Activated B cell treated with CpG ODN at 0.5 μM for 24 hours (primary cell): ENCODE measurements around the gene FARSA. TPM values are rescaled to one million over a fixed set of nuclear protein-coding genes. Genes with fewer than 3 reads are reported as not detected.
"Not testable (repeated sequence)": the region's sequence is repeated elsewhere in the genome, so short reads cannot be mapped to it uniquely, and the experiment has no call there.

Source experiments
- ATAC-seq: fragments of 200-7000 bp; cut with Tn5 transposase; one replicate; pipeline ENCODE4 v1.10.0; 2021; ENCODE audit warnings: low read depth, mild to moderate bottlenecking, moderate library complexity
- CTCF ChIA-PET: fragments of 350-600 bp; sonication (Branson Sonifier 250); formaldehyde crosslinking; loops from one replicate; lab custom pipeline; 2021; ENCODE audit warnings: antibody characterized with exemption; lab: Charles Lee
- POLR2A ChIA-PET: fragments of 350-600 bp; sonication (Branson Sonifier 250); formaldehyde crosslinking; loops from one replicate; lab custom pipeline; 2021; ENCODE audit warnings: antibody characterized with exemption; lab: Charles Lee
- DNase-seq: peaks from one replicate; pipeline ENCODE4 v3.0.0; 2022
- H3K27ac Mint-ChIP-seq: one replicate; pipeline ENCODE4 v1.8.0; 2020; ENCODE audit warnings: mixed read lengths
- H3K27me3 Mint-ChIP-seq: one replicate; pipeline ENCODE4 v1.8.0; 2021; ENCODE audit warnings: mixed read lengths
- H3K36me3 Mint-ChIP-seq: one replicate; pipeline ENCODE4 v1.8.0; 2021; ENCODE audit warnings: low read depth, mixed read lengths
- H3K4me1 Mint-ChIP-seq: one replicate; pipeline ENCODE4 v1.8.0; 2021; ENCODE audit warnings: mixed read lengths
- H3K4me3 Mint-ChIP-seq: one replicate; pipeline ENCODE4 v1.8.0; 2020; ENCODE audit warnings: mild to moderate bottlenecking, mixed read lengths
- H3K9me3 Mint-ChIP-seq: one replicate; pipeline ENCODE4 v1.8.0; 2020; ENCODE audit warnings: mixed read lengths
- intact Hi-C: fragments of 100-400 bp; cut with micrococcal nuclease; formaldehyde crosslinking; loops from one replicate; pipeline ENCODE4 v1.15.1; 2024
- total RNA-seq: library from RNA; stranded (reverse); gene quantifications from 2 replicates; pipeline ENCODE4 v1.2.3, GENCODE V29; 2022
- TF ChIP-seq, protein P1 (sequence below): fragments of 200-600 bp; IDR thresholded peaks from one replicate; pipeline ENCODE4 v1.8.0; 2022; ENCODE audit warnings: antibody characterized with exemption, mild to moderate bottlenecking

FARSA gene
- total RNA-seq, 1 donor from 2014 or later = 76.1 TPM

DNA sequence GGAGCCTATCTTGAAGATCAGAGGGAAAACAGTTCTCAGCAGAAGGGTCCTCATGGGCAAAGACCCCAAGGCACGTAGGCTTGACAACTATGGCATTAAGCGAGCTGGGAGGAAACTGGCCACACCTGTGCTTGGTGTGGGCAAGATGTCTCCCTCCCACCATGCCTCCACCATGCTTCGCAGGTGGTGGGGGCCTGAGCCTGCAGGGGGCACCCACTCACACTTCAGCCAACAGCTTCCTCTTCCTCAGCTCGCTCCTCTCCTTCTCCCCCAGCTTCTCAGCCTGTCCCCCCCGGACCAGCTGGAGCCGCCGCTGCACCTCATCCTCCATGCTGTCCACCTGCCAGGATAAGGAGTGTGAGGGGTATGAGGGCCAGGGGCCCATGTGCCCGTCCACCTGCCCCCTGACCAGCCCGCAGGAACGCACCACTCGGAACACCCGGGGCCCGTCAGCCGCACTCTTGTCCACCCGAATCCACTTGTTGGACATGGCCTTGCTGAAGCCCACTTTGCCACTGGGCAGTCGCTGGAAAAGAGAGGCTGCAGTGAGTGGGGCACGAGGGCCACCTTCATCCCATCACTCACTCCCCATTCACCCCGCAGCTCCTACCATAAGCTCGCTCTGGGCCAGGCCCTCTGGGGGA is 3.4 kb downstream of the FARSA start:
- H3K36me3 Mint-ChIP-seq = peaks cover 53% of the 10 kb centered on the region
- H3K9me3 Mint-ChIP-seq = no peaks in the 10 kb centered on the region
- ATAC-seq (no peak), DNase-seq (no peak)
- ChIA-PET CTCF (interaction anchor here (1.2 kb wide), 1 partner anchor 35 kb away, joined by 5 read pairs; no protein-coding TSS in a partner anchor), POLR2A (interaction anchor here (2.4 kb wide), 1 partner anchor 11 kb away, joined by 10 read pairs; the partner anchor contains the start of gene SYCE2)
- no peak overlapping the region for H3K4me3 Mint-ChIP-seq
- peaks cover 24% of the 10 kb centered on the region for H3K4me1 Mint-ChIP-seq
- H3K27me3 Mint-ChIP-seq = no peaks in the 10 kb centered on the region
- H3K27ac Mint-ChIP-seq = no peak overlapping the region
- TF ChIP-seq, protein P1, sequence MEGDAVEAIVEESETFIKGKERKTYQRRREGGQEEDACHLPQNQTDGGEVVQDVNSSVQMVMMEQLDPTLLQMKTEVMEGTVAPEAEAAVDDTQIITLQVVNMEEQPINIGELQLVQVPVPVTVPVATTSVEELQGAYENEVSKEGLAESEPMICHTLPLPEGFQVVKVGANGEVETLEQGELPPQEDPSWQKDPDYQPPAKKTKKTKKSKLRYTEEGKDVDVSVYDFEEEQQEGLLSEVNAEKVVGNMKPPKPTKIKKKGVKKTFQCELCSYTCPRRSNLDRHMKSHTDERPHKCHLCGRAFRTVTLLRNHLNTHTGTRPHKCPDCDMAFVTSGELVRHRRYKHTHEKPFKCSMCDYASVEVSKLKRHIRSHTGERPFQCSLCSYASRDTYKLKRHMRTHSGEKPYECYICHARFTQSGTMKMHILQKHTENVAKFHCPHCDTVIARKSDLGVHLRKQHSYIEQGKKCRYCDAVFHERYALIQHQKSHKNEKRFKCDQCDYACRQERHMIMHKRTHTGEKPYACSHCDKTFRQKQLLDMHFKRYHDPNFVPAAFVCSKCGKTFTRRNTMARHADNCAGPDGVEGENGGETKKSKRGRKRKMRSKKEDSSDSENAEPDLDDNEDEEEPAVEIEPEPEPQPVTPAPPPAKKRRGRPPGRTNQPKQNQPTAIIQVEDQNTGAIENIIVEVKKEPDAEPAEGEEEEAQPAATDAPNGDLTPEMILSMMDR = no peak
- intact Hi-C loops = no loop called here

DNA sequence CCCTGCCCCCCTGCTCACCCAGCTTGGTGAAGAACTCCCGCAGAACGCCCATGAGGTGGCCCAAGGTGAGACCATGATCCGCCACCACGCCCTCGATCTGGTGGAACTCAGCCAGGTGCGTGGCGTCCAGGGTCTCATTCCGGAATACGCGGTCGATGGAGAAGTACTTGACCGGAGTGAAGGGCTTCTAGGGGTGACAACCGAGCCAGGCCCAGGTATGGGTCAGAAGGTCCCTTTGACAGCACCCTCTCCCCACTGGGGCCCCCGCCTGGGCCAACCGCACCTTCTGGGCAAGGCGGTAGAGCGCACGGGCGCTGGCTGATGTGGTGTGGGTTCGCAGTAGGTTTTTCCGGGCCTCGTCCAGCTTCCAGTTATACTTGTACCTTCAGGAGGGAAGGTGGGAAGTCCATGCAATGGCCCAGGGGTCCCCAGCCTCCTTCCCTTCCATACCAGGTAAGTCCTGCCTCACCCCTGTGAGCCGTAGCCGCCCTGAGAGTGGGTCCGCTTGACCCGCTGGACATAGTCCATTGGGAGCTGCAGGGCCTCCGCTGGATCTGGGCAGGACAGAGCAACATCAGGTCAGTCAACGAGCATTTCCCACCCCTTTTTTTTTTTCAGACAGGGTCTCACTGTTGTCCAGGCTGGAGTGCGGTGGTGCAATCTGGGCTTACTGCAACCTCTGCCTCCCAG is 8.7 kb downstream of the FARSA start:
- no peaks in the 10 kb centered on the region for H3K27me3 Mint-ChIP-seq
- TF ChIP-seq, protein P1 = no peak
- H3K36me3 Mint-ChIP-seq = peaks cover 62% of the 10 kb centered on the region
- H3K4me3 Mint-ChIP-seq = no peak overlapping the region
- peaks cover 2% of the 10 kb centered on the region for H3K4me1 Mint-ChIP-seq
- H3K27ac Mint-ChIP-seq = no peak overlapping the region
- ATAC-seq (no peak), DNase-seq (no peak)
- POLR2A ChIA-PET = interaction anchor here (0.7 to 1.1 kb wide), 2 partner anchors 13 to 14 kb away, joined by 3 read pairs; no protein-coding TSS in a partner anchor
- intact Hi-C loops = no loop called here
- CTCF ChIA-PET = no interaction called here
- H3K9me3 Mint-ChIP-seq = no peaks in the 10 kb centered on the region

DNA sequence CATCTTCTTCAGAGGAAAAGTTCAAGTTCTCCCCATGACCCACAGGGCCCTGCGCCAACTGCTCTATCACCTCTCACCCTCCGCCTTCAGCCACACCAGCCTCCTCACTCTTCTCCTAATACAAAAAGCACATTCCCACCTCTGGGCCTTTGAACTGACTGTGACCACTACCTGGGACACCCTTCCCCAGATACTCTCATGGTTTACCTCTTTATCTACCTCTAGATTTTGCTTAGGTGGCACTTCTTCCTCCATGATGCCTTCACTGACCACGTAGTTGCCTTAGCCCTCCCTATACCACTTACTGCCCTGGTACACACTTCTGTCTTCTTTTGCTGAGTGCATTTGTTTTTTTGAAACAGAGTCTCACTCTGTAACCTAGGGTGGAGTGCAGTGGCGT is 10.6 kb downstream of the FARSA start:
- Mint-ChIP-seq H3K4me1 (peaks cover 11% of the 10 kb centered on the region), H3K9me3 (no peaks in the 10 kb centered on the region), H3K27ac (no peak overlapping the region), H3K36me3 (peaks cover 48% of the 10 kb centered on the region), H3K4me3 (no peak overlapping the region), H3K27me3 (no peaks in the 10 kb centered on the region)
- DNase-seq (no peak), ATAC-seq (no peak)
- TF ChIP-seq, protein P1 = no peak
- intact Hi-C loops = no loop called here
- CTCF ChIA-PET = no interaction called here
- POLR2A ChIA-PET = interaction anchor here (4.2 kb wide), 1 partner anchor 10 kb away, joined by 46 read pairs; the partner anchor contains the start of gene FARSA

DNA sequence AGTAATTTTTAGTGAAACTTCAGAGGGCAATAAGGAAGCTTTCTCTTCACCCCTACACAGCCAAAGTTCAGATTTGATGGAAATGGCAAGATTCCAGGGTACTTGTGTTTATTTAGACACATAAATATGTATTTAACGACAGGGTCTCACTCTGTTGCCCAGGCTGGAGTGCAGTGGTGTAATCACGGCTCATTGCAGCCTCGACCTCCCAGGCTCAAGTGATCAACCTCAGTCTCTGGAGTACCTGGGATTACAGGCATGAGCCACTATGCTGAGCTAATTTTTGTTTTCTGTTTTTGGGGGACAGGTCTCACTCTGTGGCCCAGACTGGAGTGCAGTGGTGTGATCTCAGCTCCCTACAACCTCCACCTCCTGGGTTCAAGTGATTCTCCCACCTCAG is 12.5 kb downstream of the FARSA start:
- Mint-ChIP-seq H3K4me3 (no peak overlapping the region), H3K27me3 (no peaks in the 10 kb centered on the region), H3K27ac (no peak overlapping the region), H3K9me3 (no peaks in the 10 kb centered on the region), H3K4me1 (peaks cover 11% of the 10 kb centered on the region), H3K36me3 (peaks cover 35% of the 10 kb centered on the region)
- ChIA-PET POLR2A (interaction anchor here (0.7 to 4.2 kb wide), 4 partner anchors 12 to 156 kb away, joined by 4 to 46 read pairs (median 6); partner anchors contain the start of gene FARSA), CTCF (no interaction called here)
- intact Hi-C loops = no loop called here
- ATAC-seq = no peak
- no peak for DNase-seq
- TF ChIP-seq, protein P1 = no peak

DNA sequence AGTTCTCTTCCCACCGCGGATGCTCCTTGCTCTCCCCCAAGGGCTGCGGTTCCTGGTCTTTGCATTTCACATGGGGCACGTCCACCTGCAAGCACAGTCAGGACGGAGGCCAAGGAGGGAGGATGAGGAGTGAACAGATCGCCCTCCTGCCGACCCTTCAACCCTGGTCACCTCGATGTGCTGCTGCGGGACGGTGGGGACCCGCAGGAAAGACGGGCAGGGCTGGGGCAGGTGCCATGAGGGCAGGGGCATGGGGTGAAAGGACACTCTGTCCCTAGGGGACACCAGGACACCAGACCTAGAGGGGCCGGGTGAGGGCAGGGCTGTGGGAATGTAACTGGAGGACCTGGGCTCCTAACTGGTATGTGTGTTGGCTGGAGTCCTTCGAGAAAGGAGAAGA is 15.3 kb downstream of the FARSA start:
- ATAC-seq = no peak
- Mint-ChIP-seq H3K27me3 (no peaks in the 10 kb centered on the region), H3K27ac (no peak overlapping the region), H3K9me3 (no peaks in the 10 kb centered on the region), H3K4me3 (no peak overlapping the region), H3K4me1 (peaks cover 21% of the 10 kb centered on the region), H3K36me3 (peaks cover 15% of the 10 kb centered on the region)
- POLR2A ChIA-PET = interaction anchor here (0.7 to 1.2 kb wide), 3 partner anchors 19 to 112 kb away, joined by 4 to 7 read pairs (median 4); partner anchors contain the start of gene RNASEH2A
- intact Hi-C loops = loop anchor here (2.0 kb wide), 1 partner anchor 37 kb away; the partner anchor contains the start of gene DNASE2
- no peak for DNase-seq
- TF ChIP-seq, protein P1 = no peak
- CTCF ChIA-PET = no interaction called here

DNA sequence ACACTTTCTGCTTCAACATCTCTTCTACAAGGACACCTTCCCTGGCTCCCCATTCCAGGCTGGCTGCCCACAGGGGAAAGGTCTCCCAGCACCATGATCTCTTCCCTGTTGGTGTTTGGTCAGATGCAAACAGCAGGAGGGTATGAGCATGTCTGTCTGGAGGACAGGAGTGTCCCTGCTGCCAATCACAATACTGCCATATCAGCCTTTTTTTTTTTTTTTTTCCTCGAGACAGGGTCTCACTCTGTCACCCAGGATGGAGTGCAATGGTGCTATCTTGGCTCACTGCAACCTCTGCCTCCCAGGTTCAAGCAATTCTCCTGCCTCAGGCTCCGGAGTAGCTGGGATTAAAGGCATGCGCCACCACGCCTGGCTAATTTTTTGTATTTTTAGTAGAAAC is 17.7 kb downstream of the FARSA start:
- H3K27ac Mint-ChIP-seq, DNase-seq, H3K36me3 Mint-ChIP-seq, ATAC-seq, intact Hi-C loops, H3K9me3 Mint-ChIP-seq, H3K27me3 Mint-ChIP-seq, H3K4me3 Mint-ChIP-seq: not testable (repeated sequence)
- CTCF ChIA-PET = interaction anchor here (1.7 kb wide), 1 partner anchor 50 kb away, joined by 3 read pairs; no protein-coding TSS in a partner anchor
- H3K4me1 Mint-ChIP-seq = peaks cover 23% of the 10 kb centered on the region
- POLR2A ChIA-PET = interaction anchor here (0.7 to 2.4 kb wide), 4 partner anchors 10 to 25 kb away, joined by 3 to 8 read pairs (median 4); partner anchors contain the start of genes FARSA and GCDH
